ENCODE data around the gene C7. TPM values are rescaled to one million over a fixed set of nuclear protein-coding genes. Genes with fewer than 3 reads are reported as not detected.

C7 gene
- total and polyA plus RNA-seq, 2 of the 8 experiments (the other 6 are each of a cell fraction or from before 2014, with no cell fraction given) = 0.08 TPM; not detected in 1

GRCh38 chr5:40945111-40945510, 35.8 kb downstream of the C7 start:
- Histone ChIP-seq H2AK5ac (ENCODE audit: low read depth, low read length) (no peak overlapping the region), H4K5ac (ENCODE audit: insufficient read length, low read depth, low read length) (no peak overlapping the region), H4K8ac (ENCODE audit: extremely low read depth, insufficient read depth, low read length) (no peak overlapping the region), H2BK120ac (replicated peaks; ENCODE audit: low read depth, low read length) (no peak overlapping the region), H3K18ac (ENCODE audit: extremely low read depth, low read length) (no peak overlapping the region), H3K23me2 (ENCODE audit: low read depth, low read length) (no peaks in the 10 kb centered on the region), H3K4me2 (ENCODE audit: insufficient read depth in 1 of 2, low read depth in 2 of 2, low read length in 2 of 2) (no peak overlapping the region), H2BK5ac (ENCODE audit: low read depth, low read length) (no peak overlapping the region), H2BK20ac (ENCODE audit: low read length) (no peak overlapping the region), H4K91ac (replicated peaks; ENCODE audit: insufficient read length, low read length) (no peak overlapping the region), H3K79me1 (ENCODE audit: low read depth, low read length) (no peaks in the 10 kb centered on the region), H3K23ac (ENCODE audit: insufficient read length) (no peak overlapping the region), H2BK12ac (ENCODE audit: low read depth, low read length) (no peak overlapping the region), H3K36me3 (ENCODE audit: control insufficient read depth in 2 of 4, insufficient read depth in 4 of 4, low read length in 3 of 4) (no peaks in the 10 kb centered on the region), H3K79me2 (ENCODE audit: control insufficient read depth in 1 of 2, insufficient read depth in 2 of 2, low read length in 2 of 2) (no peaks in the 10 kb centered on the region), H3K27me3 (replicated peaks in 1 of 4; ENCODE audit: control insufficient read depth in 3 of 4, extremely low read depth in 1 of 4, insufficient read depth in 3 of 4, low read length in 3 of 4) (no peaks in the 10 kb centered on the region), H3K4me3 (ENCODE audit: extremely low read depth in 1 of 4, insufficient read depth in 2 of 4, low read depth in 3 of 4, low read length in 4 of 4) (no peak overlapping the region), H3K9me3 (ENCODE audit: insufficient read depth in 2 of 2, low read depth in 1 of 2, low read length in 1 of 2) (no peaks in the 10 kb centered on the region), H3K56ac (replicated peaks; ENCODE audit: insufficient read length, low read depth, low read length) (no peak overlapping the region), H3K14ac (ENCODE audit: insufficient read length) (no peak overlapping the region), H2AFZ (ENCODE audit: low read length) (no peak overlapping the region), H2BK15ac (ENCODE audit: low read length) (no peak overlapping the region), H3K27ac (ENCODE audit: low read depth, low read length) (no peak overlapping the region), H3K4me1 (replicated peaks in 1 of 4; ENCODE audit: control insufficient read depth in 3 of 4, insufficient read depth in 4 of 4, low read length in 3 of 4) (no peaks in the 10 kb centered on the region), H3K4ac (replicated peaks; ENCODE audit: insufficient read length, low read depth, low read length) (no peak overlapping the region), H4K20me1 (replicated peaks in 1 of 2; ENCODE audit: control insufficient read depth in 1 of 2, insufficient read depth in 2 of 2, low read length in 2 of 2) (no peaks in the 10 kb centered on the region), H3K9ac (replicated peaks in 1 of 4; ENCODE audit: extremely low read depth in 1 of 4, low read depth in 3 of 4, low read length in 3 of 4) (no peak overlapping the region)
- DNase-seq (ENCODE audit: low read depth in 1 of 2, low spot score in 2 of 2) (no peak), FAIRE-seq (no peak)
- 97% methylated on average over 5 of the region's 5 CpGs; no CpG with 5 or more reads in 1 of the 2 experiments for WGBS, 2 experiments (ENCODE audit: extremely low coverage in 1 of 2, insufficient coverage in 1 of 2, insufficient read length in 1 of 2, insufficient replicate concordance in 2 of 2, low coverage in 1 of 2, low lambda C conversion rate in 2 of 2, missing lambda C conversion rate in 1 of 2)
- POLR2A ChIA-PET (ENCODE audit: partially characterized antibody) = no interaction called here
- no peak for TF ChIP-seq KDM1A (IDR thresholded peaks at IDR 0.05; ENCODE audit: borderline replicate concordance, low read length)
- no peak for TF ChIP-seq KDM4A (IDR thresholded peaks at IDR 0.05; ENCODE audit: low read depth, low read length, severe bottlenecking)
- TF ChIP-seq BACH1 (IDR thresholded peaks at IDR 0.05; ENCODE audit: low read length) = no peak
- no peak for TF ChIP-seq ZNF274 (IDR thresholded peaks at IDR 0.05; ENCODE audit: borderline replicate concordance, extremely low read depth, low read length)
- TF ChIP-seq BCL11A (IDR thresholded peaks at IDR 0.05; ENCODE audit: low read depth in 2 of 2, low read length in 2 of 2) = no peak
- TF ChIP-seq POLR2AphosphoS5 (IDR thresholded peaks at IDR 0.05; ENCODE audit: low read depth, low read length) = no peak
- no peak for TF ChIP-seq TAF1 (IDR thresholded peaks at IDR 0.05; ENCODE audit: low read depth, low read length)
- TF ChIP-seq GABPA (IDR thresholded peaks at IDR 0.05; ENCODE audit: borderline replicate concordance, insufficient read depth, low read length) = no peak
- no peak for TF ChIP-seq RNF2 (IDR thresholded peaks at IDR 0.05; ENCODE audit: borderline replicate concordance, low read depth, low read length, missing control alignments, poor library complexity, severe bottlenecking)
- no peak for TF ChIP-seq E2F6 (IDR thresholded peaks at IDR 0.05)
- TF ChIP-seq SUZ12 (IDR thresholded peaks at IDR 0.05; ENCODE audit: low read length) = no peak
- TF ChIP-seq KDM5A (IDR thresholded peaks at IDR 0.05; ENCODE audit: low read length) = no peak
- no peak for TF ChIP-seq RXRA (IDR thresholded peaks at IDR 0.05; ENCODE audit: insufficient read depth, low read depth, low read length)
- CTCF ChIA-PET (ENCODE audit: partially characterized antibody) = interaction anchor here (1.4 kb wide), 1 partner anchor 41 kb away, joined by 4 read pairs; no protein-coding TSS in a partner anchor
